ENCODE results near the gene TMEM94. TPM values are rescaled to one million over a fixed set of nuclear protein-coding genes. Genes with fewer than 3 reads are reported as not detected.
"Not testable (repeated sequence)": the region's sequence is repeated elsewhere in the genome, so short reads cannot be mapped to it uniquely, and the experiment has no call there.

Gene TMEM94
- 56.6 TPM for total RNA-seq
- long read RNA-seq, full-length matches to known transcripts: 1 of 57 reads
- long read RNA-seq, partial matches to known transcripts: 43 of 57 reads
- long read RNA-seq, other reads (novel, unspliced or antisense): 13 of 57 reads

DNA sequence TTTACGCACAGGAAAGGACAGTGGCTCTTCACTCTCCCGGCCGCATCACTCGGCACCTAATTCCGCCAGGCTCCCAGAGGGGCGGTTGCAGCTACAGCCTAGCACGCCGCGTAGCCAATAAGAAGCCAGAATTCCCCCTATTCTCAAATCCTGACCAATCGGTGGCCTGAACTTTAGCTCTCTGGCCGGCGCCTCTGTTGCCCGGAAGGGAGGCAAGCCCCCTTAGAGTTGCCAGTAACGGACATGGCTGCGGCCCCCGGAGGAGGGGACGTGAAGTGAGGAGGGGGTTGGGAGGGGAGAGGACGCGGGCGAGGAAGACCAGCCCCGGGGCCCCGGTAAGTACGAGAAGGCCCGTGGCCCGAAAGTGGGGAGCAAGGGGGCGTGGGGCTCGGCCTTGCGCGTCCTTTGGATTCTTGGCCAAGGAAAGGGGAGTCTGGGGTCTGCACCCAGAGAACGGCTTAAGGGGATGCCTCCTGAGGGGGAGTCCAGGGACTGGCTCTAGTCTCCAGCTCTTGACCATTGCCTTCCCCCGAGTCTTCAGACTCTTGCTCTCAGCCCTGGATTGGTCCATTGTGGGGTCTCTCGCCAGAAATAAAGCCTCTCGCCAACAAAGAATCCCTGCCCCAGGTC is at the start of gene TMEM94:
Gene TMEM94 (plus strand): TSS at position 219 of the 630 bp plus-strand sequence. CDS start 15,271 bp downstream, outside the sequence.
- DNase-seq (ENCODE audit: low spot score): peak; percentile 97
- intact Hi-C loops (cut with DNase I): no loop called here

DNA sequence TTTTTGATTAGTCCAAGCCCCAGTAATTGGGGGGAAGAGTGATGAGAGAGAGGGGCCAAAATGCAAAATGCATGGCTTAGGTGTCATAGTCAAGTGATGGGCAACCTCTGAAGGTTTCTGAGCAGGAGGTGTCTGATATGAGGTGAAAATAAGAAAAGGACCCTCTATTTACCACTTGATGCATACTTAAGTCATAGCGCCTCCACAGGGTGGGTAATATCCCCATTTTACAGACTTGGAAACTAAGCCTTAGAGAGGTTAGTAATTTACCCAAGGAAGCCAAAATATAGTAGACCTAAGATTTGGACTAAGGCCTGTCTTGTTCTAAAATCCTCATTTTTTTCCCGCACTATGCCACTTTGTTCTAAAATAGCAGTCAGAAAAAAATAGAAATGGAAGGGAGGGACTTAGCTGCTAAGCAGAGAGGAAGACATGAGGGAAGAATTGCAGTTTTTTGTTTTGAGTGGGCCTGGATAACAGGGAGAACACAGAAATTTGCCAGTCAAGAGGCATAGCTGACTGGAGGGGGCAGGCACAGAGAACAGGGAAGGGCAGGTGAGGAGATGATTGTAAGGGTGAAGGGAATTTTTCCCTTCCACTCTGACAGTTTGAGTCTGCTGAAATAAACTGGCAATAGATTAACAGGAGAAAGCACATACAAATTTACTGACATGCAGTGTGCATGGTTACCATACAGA is 48.6 kb upstream of the TMEM94 start:
- intact Hi-C loops (cut with DNase I): loop anchor here (5.0 kb wide), 1 partner anchor 109 kb away; the partner anchor contains the start of genes CASKIN2 and TSEN54
- DNase-seq (ENCODE audit: low spot score): no peak

DNA sequence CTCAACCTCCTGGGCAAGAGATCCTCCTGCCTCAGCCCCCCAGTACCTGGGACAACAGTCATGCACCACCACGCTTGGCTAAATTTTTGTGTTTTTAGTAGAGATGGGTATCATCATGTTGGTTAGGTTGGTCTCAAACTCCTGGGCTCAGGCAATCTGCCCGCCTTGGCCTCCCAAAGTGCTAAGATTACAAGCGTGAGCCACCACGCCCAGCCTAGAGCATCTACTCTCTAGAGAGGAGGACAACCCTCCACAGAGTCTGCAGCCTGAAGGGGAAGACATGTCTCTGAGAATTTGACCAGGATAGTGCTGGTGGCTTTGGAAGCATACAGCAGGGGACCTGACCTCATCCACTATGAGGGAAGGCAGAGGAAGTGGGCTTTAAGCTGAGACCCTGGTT is 46.3 kb upstream of the TMEM94 start:
- intact Hi-C loops (cut with DNase I): loop anchor here (5.0 kb wide), 1 partner anchor 138 kb away; the partner anchor contains the start of gene MIF4GD
- DNase-seq (ENCODE audit: low spot score): no peak

DNA sequence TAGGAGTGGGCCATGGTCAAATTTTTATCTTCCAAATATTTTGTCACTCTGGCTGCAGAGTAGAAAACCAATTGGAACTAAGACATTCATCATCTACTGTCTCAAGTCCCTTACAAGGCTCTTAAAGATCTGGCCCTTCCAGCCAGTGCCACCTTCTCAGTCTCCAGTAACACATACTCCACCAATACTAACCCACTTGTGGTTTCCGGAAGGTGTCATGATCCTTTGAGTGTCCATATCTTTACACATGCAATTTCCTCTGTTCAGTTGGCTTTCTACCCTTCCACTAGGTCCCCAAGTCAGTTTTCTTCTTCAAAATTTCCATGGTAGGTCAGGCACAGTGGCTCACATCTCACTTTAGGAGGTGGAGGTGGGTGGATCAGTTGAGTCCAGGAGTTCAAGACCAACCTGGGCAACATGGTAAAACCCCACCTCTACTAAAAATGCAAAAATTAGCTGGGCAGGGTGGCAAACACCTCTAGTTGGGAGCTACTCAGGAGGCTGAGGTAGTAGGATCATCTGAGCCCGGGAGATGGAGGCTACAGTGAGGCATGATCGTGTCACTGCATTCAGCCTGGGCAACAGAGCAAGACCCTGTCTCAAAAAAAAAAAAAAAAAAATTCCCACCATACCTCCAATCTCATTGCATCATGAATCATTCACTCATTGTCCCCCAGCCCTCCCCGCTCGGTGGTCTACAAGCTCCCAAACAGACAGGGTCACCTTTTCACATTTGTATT is 44.9 kb upstream of the TMEM94 start:
- intact Hi-C loops (cut with DNase I): loop anchor here (5.0 kb wide), 1 partner anchor 139 kb away; the partner anchor contains the start of gene MIF4GD
- no peak for DNase-seq (ENCODE audit: low spot score)

DNA sequence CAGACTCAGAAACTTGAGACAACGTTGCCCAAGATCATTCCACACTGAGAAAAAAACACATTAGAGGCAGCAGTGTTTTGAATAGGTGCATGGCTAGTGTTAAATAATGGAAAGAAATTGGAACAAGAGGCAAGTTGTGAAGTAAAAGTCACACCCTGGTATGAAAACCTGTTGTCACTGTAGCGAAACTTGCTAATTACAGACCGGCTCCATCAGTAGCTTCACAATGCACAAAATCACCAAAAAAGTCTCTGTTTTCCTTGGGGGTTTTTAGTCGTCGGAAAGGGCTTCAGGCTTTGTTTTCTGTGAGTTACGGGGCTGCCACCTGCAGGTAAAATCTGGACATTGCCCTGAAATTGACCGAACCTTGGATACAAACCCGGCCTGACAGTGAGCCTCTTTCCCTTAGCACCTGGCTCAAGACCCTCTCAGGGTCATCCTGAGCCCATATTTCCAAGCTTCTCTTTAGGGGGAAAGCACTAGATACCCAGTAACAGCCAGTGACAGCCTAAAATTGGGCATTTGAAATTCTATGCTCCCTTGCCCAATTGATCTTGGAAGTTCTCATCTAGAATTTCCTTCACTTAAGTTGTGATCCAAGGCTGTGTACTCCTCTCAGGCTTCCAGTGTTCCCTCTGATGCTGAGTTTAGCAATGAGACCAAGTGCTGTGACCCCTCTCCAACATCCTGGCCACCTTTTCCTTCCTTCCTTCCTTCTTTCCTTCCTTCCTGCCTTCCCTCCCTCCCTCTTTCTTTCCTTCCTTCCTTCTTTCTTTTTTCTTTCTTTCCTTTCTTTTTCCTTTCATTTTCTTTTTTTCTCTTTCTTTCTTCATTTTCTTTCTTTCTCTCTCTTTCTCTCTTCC is 43.7 kb upstream of the TMEM94 start:
- intact Hi-C loops (cut with DNase I): loop anchor here (5.0 kb wide), 1 partner anchor 140 kb away; the partner anchor contains the start of gene MIF4GD

DNA sequence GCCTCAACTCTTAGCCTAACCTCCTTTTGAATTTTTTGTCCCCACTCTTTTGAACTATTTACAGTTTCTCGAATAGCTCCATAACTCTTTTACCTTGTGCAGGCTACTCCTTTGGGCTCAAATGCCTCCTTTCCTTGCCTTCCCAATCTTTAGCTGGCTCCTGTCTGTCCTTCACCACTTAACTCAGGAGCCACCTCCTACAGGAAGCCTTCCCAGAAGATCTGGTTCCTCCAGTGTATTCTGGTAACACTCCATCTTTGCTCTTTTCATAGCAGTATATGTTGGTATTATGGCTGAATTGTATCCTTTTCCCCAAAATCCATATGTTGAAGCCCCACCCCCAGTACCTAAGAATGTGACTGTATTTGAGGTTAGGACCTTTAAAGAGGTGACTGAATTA is 41.9 kb upstream of the TMEM94 start:
- no peak for DNase-seq (ENCODE audit: low spot score)
- intact Hi-C loops (cut with DNase I): loop anchor here (5.0 kb wide), 1 partner anchor 142 kb away; the partner anchor contains the start of gene MIF4GD

More for the DNA sequence above, 43.7 kb upstream of the TMEM94 start:
- no peak for DNase-seq (ENCODE audit: low spot score)

DNA sequence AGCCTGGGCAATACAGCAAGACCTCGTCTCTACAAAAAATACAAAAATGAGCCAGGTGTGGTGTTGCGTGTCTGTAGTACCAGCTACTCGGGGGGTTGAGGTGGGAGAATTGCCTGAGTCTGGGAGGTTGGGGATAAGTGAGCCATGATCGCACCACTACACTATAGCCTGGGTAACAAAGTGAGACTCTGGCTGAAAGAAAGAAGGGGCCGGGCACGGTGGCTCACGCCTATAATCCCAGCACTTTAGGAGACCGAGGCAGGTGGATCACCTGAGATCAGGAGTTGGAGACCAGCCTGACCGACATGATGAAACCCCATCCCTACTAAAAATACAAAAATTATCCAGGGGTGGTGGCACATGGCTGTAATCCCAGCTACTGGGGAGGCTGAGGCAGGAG is 40.4 kb upstream of the TMEM94 start:
- DNase-seq (ENCODE audit: low spot score): no peak
- intact Hi-C loops (cut with DNase I): no loop called here

DNA sequence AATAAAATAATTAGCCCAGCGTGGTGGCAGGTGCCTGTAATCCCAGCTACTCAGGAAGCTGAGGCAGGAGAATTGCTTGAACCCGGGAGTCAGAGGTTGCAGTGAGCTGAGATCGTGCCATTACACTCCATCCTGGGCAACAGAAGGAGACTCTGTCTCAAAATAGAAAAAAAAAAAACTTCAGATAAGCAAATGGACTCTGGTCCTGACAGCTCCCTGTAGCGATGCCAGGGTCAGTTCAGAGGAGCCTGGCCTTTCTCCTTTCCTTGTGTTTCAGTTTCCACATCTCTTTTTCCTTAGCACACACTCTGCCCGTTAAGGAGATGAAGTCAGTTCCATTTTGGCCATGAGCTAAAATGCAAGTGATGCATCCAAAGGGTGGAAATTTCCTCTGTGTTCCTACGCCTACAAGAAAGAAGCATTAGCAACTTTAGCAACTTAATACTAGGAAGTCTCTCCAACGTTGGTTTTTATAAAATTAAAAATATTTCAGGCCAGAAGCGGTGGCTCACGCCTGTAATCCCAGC is 39.3 kb upstream of the TMEM94 start:
- no peak for DNase-seq (ENCODE audit: low spot score)
- intact Hi-C loops (cut with DNase I): no loop called here

DNA sequence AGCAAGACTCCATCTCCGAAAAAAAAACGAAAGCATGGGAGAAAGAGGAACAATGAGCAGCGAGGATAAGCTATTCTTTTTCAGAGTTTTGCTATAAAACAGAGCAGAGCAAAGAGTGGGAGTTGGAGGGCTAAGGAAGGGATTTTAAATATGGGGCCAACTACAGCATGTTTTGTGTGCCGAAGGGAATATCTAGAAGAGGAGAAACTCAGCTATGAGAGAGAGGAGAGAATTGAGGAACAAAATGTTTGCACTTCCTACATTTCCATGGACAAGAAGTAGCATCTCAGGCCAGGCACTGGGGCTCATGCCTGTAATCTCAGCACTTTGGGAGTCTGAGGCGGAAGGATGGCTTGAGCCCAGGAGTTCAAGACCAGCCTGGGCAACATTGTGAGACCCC is 37.9 kb upstream of the TMEM94 start:
- intact Hi-C loops (cut with DNase I): no loop called here
- DNase-seq (ENCODE audit: low spot score): no peak

DNA sequence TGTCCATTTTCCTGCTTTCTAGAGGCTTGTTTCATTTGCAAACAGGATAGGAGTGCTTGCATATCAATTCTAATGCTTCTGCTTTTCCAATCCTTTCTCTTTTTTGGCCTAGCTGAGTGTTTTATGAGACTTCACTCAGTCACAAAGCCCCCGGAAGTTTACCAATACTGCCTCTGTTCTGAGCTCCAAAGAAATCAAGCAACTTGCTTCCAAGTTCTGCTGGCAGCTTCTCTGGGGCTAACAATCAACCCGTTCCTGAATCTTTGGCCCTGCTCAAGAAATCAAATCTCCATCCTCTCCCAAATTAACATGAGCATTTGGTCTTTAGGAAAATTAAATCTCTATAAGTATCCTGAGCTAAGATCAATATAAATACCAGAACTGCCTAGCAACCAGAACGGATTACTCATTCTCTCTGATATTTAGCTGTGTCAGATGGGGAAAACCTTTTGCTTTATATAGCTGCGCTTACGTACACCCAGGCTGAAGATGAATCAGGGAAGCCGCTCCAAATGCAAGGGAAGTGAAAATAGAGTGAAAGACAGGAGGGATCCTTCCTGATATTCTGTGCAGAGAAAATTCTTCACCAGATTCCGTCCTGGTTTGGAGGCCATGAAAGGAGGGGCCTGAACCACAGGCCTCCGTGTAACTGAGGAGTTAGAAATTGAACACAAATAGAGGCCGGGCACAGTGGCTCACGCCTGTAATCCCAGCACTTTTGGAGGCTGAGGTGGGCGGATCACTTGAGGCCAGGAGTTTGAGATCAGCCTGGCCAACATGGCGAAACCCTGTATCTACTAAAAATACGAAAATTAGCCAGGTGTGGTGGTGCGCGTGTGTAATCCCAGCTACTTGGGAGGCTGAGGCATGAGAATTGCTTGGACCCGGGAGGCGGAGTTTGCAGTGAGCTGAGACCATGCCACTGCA is 27.6 kb upstream of the TMEM94 start:
- no peak for DNase-seq (ENCODE audit: low spot score)
- intact Hi-C loops (cut with DNase I): loop anchor here (5.0 kb wide), 1 partner anchor 58 kb away; no protein-coding TSS in a partner anchor

DNA sequence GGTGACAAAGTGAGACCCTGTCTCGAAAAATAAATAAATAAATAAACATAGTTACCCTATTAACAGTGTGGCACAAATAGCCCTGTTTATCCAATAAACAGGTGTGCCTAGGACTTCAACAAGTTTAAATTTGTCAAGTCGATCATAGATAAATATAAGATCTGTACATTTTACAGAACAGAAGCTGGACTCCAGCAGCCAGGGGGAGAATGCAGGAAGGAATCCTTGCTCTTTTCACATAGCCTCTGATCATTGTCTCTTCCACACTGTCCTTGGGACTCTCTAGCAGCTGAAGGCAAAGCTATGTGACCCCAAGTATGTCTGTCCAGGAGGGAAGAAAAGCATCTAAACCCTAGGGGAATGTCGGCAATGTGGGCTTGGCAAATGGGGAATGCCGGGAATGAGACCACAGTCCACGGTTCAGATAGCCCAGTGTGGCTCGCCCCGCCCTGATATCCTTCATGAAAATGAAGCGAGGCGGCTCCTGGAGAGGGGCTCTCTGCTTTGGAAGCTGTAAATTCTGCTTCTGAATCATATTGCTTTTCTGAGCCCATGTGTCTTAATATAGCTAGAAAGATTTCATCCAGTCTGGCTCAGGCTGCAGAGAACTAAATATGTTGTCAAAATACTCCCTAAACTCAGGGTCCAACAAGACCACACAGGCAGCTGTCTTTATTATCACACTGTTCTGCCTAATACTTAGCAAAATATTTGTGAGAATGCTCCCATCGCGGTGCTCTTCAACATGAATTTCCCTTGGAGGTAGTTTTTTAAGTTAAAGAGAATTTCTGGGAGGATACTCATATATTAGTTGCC is 26.1 kb upstream of the TMEM94 start:
- intact Hi-C loops (cut with DNase I): no loop called here
- DNase-seq (ENCODE audit: low spot score): no peak

DNA sequence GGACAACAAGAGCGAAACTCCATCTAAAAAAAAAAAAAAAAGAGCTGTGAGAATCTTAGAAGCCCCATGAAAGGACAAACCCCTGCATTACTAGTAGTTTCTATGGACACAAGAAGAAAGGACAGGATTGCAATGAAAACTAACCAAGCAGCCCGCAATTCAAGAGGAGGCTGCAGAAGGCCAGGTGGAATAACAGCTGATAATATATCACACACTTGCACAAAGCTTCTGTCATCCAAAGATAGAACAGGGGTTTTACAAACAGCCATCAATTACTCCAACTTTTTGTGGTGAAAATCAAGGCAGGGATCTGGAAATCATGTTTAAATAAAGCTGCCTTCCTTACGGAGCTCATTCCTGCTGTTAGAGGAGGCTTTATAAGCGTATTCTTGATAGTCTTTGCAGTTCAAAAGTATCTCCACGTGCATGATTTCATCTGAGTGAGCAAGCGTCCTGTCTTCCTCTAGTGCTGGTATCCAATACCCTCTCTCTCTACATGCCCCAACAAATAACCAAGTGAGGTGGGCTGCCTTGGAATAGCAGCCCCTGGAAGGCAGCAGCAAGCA is 23.1 kb upstream of the TMEM94 start:
- intact Hi-C loops (cut with DNase I): no loop called here
- DNase-seq (ENCODE audit: low spot score): no peak

DNA sequence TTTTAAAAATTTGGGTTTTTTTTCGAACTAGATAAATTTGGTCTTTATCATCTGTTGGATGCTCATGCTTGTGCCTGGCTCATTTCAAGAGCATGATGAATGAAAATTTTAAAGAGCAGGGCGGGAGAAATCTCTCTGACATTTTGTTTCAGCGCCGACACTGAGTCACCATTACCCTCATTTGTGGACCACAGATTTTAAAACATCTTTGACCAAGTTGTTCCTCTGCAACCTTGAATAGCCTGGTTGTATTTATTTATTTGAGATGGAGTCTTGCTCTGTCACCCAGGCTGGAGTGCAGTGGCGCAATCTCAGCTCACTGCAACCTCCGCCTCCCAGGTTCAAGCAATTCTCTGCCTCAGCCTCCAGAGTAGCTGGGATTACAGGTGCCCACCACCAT is 22.0 kb upstream of the TMEM94 start:
- DNase-seq (ENCODE audit: low spot score); intact Hi-C loops (cut with DNase I): not testable (repeated sequence)

DNA sequence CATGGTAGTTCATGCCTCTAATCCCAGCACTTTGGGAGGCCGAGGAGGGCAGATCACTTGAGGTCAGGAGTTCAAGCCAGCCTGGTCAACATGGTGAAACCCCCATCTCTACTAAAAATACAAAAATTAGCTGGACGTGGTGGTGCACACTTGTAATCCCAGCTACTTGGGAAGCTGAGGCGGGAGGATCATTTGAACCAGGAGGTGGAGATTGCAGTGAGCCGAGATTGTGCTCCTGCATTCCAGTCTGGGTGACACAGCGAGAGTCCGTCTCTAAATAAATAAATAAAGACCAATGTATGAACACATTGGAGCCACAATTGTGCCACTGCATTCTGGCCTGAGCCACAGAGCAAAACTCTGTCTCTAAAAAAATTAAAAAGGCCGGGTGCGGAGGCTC is 19.0 kb upstream of the TMEM94 start:
- intact Hi-C loops (cut with DNase I); DNase-seq (ENCODE audit: low spot score): not testable (repeated sequence)

DNA sequence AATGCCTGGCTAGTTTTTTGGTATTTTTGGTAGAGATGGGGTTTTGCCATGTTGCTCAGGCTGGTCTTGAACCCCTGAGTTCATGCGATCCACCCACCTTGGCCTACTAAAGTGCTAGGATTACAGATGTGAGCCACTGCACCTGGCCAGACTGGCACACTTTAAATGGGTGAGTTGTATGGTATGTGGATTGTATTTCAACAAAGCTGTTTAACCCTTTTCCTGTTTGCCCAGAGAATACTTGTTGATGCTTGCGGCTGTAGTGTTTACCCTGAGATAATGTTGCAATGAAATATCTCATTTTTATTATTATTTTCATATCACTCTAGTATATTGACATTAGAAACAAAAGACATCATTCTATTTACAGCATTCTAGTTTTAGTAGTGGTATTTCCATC is 17.1 kb upstream of the TMEM94 start:
- intact Hi-C loops (cut with DNase I): no loop called here
- no peak for DNase-seq (ENCODE audit: low spot score)

DNA sequence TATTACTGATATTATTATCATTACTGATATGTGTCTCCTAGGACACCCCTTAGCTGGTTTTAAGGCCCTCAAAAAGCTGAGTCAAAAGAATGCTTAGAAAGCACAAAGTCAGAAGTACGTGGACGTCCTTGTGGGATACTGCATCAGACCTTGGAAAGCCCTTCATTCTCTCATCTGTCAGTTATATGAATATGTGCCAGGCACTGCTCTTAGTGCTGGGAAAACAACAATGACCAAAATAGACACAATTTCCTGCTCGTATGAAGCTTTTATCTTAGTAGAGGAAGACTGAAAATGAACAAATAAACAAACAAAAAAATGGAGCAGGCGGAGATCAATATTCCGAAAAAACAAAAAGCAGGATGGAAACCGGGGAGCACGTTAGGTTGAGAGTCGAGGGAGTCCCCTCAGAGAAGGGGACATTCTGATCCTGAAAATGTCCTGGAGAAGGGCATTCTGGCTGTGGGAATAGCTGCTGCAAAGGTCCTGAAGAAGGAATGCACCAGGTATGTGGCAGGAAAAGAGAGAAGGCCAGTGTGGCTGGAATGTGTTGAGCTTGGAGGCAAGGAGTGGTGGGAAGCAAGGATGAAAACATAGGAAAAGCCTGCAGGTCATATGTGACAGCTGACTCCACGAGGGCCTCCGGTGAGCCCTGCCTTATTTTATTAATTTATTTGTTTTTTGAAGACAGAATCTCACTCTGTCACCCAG is 15.5 kb upstream of the TMEM94 start:
- DNase-seq (ENCODE audit: low spot score): no peak
- intact Hi-C loops (cut with DNase I): loop anchor here (5.0 kb wide), 1 partner anchor 71 kb away; no protein-coding TSS in a partner anchor

Data from cardiac septum (tissue), 1 donor.